Measurements from ENCODE around the gene EFEMP2.

EFEMP2 gene

GRCh38 chr11:65886826-65887722, 14.5 kb upstream of the EFEMP2 start:
- in situ Hi-C loops (cut with HindIII; ENCODE audit: low sequenced_read_pairs) = no loop called here

DNA sequence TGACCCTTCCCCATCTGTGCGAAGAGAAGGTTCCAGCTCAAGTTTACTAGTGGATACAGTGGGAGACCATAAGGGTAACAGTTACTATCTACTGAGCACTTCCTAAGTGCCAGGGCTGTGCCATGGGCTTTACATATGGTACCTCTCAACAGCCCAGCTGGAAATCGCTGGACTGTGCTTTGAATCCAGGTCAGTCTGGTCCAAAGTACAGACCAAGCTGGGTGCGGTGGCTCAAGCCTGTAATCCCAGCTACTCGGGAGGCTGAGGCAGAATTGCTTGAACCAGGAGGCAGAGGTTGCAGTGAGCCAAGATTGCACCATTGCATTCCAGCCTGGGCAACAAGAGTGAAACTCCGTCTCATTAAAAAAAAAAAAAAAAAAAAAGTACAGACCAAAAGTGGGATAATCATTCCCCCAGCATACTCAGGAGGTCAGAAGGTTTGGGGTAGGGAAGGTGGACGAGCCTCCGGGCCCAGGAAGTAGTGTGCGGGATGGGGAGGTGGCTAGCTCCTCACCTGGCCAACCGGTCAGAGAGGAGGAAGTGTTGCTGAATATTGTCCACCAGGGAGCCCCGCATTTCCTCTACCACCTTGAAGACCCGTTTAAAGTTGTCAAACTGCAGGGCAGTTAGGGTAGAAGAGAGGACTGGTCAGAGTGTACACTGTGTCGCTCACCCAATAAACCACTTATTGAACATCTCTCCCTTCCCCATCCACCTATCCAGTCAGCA, 13.4 kb upstream of the EFEMP2 start:
- in situ Hi-C loops (cut with HindIII; ENCODE audit: low sequenced_read_pairs) = no loop called here

DNA sequence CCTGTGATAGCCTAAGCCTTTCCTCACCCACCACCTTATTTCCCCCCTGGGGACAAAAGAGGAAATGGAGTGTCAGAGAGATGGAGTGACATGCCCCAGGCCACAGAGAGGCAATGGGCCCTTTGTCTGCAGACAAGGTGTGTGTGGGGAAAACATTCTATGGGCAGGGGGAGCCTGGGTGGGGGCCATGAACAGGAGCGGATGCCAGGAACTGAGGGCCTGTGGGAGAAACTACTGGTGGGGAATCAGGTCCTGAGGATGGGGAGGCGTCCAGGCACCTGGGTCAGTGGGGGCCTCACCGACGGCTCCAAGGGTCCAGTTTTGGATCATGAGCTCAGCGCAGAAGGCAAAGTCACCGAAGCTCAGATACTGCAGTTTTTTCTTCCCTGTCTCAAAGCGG, 12.6 kb upstream of the EFEMP2 start:
- in situ Hi-C loops (cut with HindIII; ENCODE audit: low sequenced_read_pairs) = no loop called here

DNA sequence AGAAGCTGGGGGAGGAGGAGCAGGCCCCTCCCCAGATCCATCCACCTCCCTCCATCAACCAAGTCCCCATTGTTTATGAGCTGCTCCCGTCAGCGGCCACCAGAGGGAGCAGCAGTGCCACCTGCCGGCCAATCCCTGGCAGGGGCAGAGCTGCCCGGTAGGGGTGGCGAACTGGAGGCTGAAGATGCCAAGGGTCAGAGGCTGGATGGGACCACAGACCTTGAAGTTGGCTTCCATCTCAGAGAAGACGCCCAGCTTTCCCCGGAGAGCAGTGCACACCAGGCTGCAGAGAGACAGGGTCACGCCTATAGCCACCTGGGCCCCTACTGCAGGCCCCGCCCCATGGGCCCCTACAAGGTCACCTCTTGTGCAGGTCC, 12.1 kb upstream of the EFEMP2 start:
- in situ Hi-C loops (cut with HindIII; ENCODE audit: low sequenced_read_pairs) = no loop called here

GRCh38 chr11:65883786-65884715, 11.5 kb upstream of the EFEMP2 start:
- in situ Hi-C loops (cut with HindIII; ENCODE audit: low sequenced_read_pairs) = no loop called here

- in situ Hi-C loops (cut with HindIII; ENCODE audit: low sequenced_read_pairs) = no loop called here
Measured at GRCh38 chr11:65883058-65883761, 10.6 kb upstream of the EFEMP2 start.

DNA sequence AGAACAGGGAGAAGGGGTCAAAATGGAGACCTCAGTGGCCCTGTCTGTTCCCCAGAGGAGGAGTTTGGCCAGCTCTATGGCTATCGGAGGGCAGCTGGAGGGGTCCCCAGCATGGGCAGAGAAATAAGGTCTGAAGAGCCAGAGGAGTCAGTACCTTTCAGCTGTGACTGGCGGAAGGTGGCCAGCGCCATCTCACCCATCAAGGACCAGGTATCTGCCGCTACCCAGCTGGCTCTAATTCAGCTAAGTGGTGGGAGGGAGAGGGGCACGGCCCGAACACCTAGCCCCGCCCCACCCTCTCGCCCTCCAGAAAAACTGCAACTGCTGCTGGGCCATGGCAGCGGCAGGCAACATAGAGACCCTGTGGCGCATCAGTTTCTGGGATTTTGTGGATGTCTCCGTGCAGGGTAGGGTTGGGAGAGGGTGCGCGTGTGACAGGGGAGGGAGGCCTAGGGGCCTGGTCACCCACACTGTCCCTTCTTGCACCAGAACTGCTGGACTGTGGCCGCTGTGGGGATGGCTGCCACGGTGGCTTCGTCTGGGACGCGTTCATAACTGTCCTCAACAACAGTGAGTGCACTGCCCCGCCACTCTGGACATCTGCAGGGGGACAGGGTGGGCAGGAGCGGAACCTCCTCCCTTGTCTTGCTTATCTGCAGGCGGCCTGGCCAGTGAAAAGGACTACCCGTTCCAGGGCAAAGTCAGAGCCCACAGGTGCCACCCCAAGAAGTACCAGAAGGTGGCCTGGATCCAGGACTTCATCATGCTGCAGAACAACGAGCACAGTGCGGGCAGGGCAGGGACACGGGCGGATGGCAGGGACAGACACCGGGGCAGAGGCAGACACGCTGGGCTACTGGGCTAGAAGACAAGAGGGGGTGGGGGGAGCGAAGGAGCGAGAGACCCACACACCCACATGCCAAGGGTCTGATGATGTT, 9.8 kb upstream of the EFEMP2 start:
- in situ Hi-C loops (cut with HindIII; ENCODE audit: low sequenced_read_pairs) = no loop called here

DNA sequence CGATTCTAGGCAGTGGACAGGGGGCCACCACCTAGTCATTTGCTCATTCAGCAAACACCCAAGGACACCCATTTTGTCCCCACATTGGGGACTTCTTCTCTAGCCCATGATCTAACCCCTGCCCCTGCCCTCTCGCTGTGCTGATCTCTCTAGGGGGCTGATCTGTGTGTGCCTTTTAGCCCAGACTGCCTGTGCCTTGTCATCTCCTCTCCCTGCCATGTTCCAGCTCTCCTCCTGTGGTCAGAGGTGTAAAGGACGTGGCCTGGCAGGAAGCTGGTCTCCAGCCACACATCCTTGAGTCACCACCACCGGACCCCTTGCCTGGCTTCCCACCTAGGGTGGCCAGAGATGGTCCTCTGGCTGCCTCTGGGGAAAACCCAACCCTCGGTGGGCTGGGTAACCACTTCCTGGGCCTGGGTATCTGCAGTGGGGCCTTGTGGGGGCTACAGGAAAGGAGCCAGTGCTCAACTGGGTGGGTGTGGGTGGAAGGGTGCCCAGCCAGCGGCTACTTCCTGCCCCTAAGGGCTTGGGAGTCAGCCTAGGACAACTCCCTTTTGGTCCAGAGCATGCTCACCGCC, 8.3 kb upstream of the EFEMP2 start:
- in situ Hi-C loops (cut with HindIII; ENCODE audit: low sequenced_read_pairs) = no loop called here

DNA sequence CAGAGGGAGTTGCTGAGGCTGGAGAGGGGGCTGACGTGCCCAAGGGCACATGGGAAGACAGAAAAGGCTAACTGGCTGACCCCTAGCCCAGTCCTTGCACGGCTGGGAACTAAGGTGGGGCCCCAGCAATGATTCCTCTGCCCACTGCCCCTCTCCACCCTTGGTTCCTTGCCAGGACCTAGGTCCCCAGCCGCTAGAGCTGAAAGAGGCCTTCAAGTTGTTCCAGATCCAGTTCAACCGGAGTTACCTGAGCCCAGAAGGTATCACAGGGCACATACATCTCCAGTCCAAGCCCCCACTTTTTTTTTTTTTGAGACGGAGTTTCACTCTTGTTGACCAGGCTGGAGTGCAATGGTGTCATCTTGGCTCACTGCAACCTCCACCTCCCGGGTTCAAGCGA, 7.4 kb upstream of the EFEMP2 start:
- in situ Hi-C loops (cut with HindIII; ENCODE audit: low sequenced_read_pairs) = no loop called here

DNA sequence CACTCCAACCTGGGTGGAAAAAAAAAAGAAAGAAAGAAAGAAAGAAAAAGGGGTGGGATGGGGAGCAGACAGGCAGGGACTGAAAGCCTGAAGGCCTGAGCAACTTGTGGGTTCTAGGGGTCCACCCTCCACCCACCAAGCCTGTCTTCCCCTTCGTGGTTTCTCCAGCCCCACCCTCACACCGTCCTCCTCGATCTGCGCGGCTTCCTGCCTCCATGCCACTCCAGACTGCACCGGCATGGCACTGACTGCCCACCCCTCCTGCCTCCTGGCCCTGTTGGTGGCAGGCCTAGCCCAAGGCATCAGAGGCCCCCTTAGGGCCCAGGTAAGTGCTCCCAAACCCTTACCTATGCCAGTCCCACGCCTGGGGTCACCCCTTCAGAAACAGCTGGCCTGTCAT, 7.0 kb upstream of the EFEMP2 start, which contains the start of gene CTSW:
TSS of gene CTSW (plus strand) at position 221 of the 400 bp plus-strand sequence. CDS start at position 239, 18 bp downstream.
- in situ Hi-C loops (cut with HindIII; ENCODE audit: low sequenced_read_pairs) = no loop called here

- in situ Hi-C loops (cut with HindIII; ENCODE audit: low sequenced_read_pairs) = no loop called here
Measured at GRCh38 chr11:65873318-65874156, 937 bp upstream of the EFEMP2 start.

GRCh38 chr11:65871811-65872548, 620 bp downstream of the EFEMP2 start:
- in situ Hi-C loops (cut with HindIII; ENCODE audit: low sequenced_read_pairs) = no loop called here

DNA sequence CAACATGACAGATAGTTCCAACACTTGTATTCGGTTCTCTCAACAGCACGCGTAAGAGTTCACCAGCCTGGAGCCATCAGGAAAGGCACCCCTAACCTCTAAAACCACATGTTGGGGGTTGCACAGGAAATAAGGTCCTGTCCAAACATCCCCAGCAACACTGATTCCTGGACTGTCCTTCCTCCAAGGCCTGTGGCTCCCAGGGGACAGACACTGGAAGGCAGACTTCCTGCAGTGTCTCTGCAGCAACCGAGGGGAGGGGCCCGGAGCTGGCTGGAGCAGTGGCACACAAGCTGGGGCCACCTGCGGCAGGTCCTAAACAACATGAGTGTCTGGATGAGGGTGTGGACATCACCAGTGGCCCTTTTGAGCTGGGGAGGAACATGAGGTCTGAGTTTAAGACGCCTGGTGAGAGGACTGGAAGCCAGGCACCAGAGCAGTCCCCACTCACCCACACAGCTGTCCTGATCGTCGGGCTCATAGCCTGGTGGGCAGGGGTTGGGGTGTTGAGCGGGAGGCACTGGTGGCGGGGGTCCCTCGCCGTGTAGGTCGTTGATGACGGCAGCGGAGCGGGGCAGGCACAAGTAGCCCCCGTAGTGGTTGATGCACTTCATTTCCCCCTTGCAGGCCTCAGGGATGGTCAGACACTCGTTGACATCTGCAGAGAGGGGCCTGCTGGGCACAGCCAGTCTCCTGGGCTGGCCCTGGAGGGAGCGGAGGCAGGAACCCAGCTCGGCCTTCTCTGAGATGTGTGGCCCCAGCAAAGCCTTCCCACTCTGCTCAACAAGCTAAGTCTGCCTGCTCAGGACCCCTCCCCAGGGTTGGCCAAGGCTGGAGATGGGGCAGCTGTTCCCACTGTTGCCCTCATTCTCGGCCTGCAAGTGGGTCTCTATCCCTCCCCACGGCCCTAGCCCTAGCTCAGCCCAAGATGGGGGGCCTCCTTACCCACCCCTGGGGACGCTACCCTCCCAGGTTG, 1.6 kb downstream of the EFEMP2 start:
- in situ Hi-C loops (cut with HindIII; ENCODE audit: low sequenced_read_pairs) = no loop called here

DNA sequence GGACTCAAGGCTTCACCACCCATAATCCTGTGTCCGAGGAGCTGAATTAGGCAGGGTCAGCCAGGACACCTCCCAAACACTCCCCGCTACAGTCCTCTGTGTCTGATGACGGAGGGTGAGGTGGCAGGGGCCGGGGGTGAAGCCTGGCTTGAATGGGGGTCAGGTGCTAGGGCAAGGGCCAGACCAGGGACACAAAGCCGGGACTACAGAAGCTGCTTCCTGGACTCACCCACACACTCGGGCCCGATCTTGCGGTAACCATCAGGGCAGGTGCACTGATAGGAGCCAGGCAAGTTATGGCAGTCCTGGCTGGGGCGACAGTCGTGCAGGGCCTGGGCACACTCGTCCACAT, 2.3 kb downstream of the EFEMP2 start:
- in situ Hi-C loops (cut with HindIII; ENCODE audit: low sequenced_read_pairs) = no loop called here

DNA sequence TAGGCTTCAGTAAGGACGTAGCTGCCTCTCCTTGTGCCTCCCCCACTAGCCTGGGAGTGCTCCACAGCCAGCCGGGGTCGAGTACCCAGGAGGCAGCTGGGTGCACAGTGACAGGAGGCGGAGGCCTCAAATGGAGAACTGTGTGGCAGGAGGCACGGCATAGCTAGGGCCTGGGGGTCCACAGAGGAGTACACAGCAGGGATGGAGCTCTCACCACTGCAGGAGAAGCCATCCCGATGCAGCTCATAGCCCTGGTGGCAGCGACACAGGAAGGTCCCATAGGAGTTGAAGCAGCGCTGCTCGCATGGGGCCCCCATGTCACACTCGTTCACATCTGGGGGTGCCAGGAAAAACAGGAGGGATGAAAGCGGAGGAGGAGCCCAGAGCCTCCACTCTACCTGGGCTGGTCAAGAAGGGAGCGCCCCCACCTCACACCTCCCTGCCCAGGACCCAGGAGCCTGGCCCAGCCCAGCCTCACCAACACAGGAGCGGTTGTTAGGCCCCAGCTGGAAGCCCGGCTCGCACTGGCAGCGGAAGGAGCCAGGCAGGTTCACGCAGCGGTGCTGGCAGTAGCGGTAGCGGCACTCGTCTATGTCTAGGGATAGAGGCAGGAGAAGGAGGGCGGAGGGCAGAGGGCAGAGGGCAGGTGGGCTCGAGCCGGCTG, 2.8 kb downstream of the EFEMP2 start:
- in situ Hi-C loops (cut with HindIII; ENCODE audit: low sequenced_read_pairs) = no loop called here

GRCh38 chr11:65868907-65869306, 3.7 kb downstream of the EFEMP2 start:
- in situ Hi-C loops (cut with HindIII; ENCODE audit: low sequenced_read_pairs) = no loop called here
